ENCODE results near the gene MMP3.

- no peak for TF ChIP-seq ZFP3 (CRISPR knock-in tag; IDR thresholded peaks at IDR 0.05)
- TF ChIP-seq CREB5 (CRISPR knock-in tag; IDR thresholded peaks at IDR 0.05; ENCODE audit: low read depth) = no peak
- no peak for TF ChIP-seq ZNF8 (CRISPR knock-in tag; IDR thresholded peaks at IDR 0.05)
- TF ChIP-seq PATZ1 (CRISPR knock-in tag; IDR thresholded peaks at IDR 0.05; ENCODE audit: borderline replicate concordance) = no peak
- TF ChIP-seq CSRNP3 (CRISPR knock-in tag; IDR thresholded peaks at IDR 0.05) = no peak
- no peak for TF ChIP-seq ESRRG (CRISPR knock-in tag; IDR thresholded peaks at IDR 0.05)
- no peak for TF ChIP-seq RARB (CRISPR knock-in tag; IDR thresholded peaks at IDR 0.05)
- TF ChIP-seq BACH2 (CRISPR knock-in tag; IDR thresholded peaks at IDR 0.05; ENCODE audit: borderline replicate concordance) = no peak
- TF ChIP-seq ZNF565 (CRISPR knock-in tag; conservative IDR thresholded peaks at IDR 0.05; ENCODE audit: low read depth) = no peak
- no peak for TF ChIP-seq TCF4 (CRISPR knock-in tag; IDR thresholded peaks at IDR 0.05; ENCODE audit: borderline replicate concordance)
- TF ChIP-seq GLIS3 (CRISPR knock-in tag; IDR thresholded peaks at IDR 0.05) = no peak
- no peak for TF ChIP-seq TSHZ2 (CRISPR knock-in tag; IDR thresholded peaks at IDR 0.05)
- TF ChIP-seq SNAI2 (CRISPR knock-in tag; IDR thresholded peaks at IDR 0.05) = no peak
Observed at GRCh38 chr11:102846292-102846691, 2.9 kb upstream of the MMP3 start.

All from SK-N-SH treated with all-trans-retinoic acid at 6 μM for 48 hours (cell line).